Dermis microvascular lymphatic vessel endothelial cell (primary cell): ENCODE results near the gene RAB27A. TPM values are rescaled to one million over a fixed set of nuclear protein-coding genes. Genes with fewer than 3 reads are reported as not detected.

Experiments used
- total RNA-seq: library from RNA; depleted of rRNA; stranded (reverse); fragments of >200 nt; gene quantifications from 2 replicates; pipeline ENCODE4 v1.2.1, GENCODE V29; 2014

Gene RAB27A
- total RNA-seq, 1 donor from 2014 or later, result 6.2 TPM

Other genes starting within 250 kb of the RAB27A start
- 47.2 and 60.2 TPM in 2 replicates for gene RSL24D1, start 92.9 kb downstream of the RAB27A start, total RNA-seq
- 4.8 and 5.3 TPM in 2 replicates for gene PIGBOS1, start 29.3 kb upstream of the RAB27A start, total RNA-seq
- 7.5 and 9.1 TPM in 2 replicates for gene PIGB, start 29.4 kb upstream of the RAB27A start, total RNA-seq
- 38.6 and 47.2 TPM in 2 replicates for gene CCPG1, start 118.5 kb upstream of the RAB27A start, total RNA-seq
- 0.89 and 1.0 TPM in 2 replicates for gene PIERCE2, start 118.7 kb upstream of the RAB27A start, total RNA-seq
- gene DNAAF4, start 218.4 kb upstream of the RAB27A start, total RNA-seq, result 0.89 and 1.3 TPM in 2 replicates